Right atrium auricular region (tissue), 2 donors: ENCODE results near the gene VPS26C. TPM values are rescaled to one million over a fixed set of nuclear protein-coding genes. Genes with fewer than 3 reads are reported as not detected.
"Not testable (repeated sequence)": the region's sequence is repeated elsewhere in the genome, so short reads cannot be mapped to it uniquely, and the experiment has no call there.

Experiments
- DNase-seq: peaks from one replicate; pipeline ENCODE4 v3.0.0-alpha.2; 2019; ENCODE audit warnings: low spot score
- H3K27ac ChIP-seq, 2 donors: fragments of 200-600 bp; sonication (generic); 1 replicate in 1 of 2; 2 replicates in 1 of 2; pipeline ENCODE4 v1.5.1; 2016 to 2019
- H3K27me3 ChIP-seq, 2 donors: fragments of 200-600 bp; sonication (generic); one replicate each; pipeline versions ENCODE4 v1.5.1 to v1.6.0; 2017 to 2019
- H3K36me3 ChIP-seq: fragments of 200-600 bp; sonication (generic); one replicate; pipeline ENCODE4 v1.5.1; 2016
- H3K4me1 ChIP-seq, 2 donors: fragments of 200-600 bp; sonication (generic); one replicate each; pipeline versions ENCODE4 v1.5.1 to v1.6.0; 2017 to 2019
- H3K4me3 ChIP-seq, 2 donors: fragments of 200-600 bp; sonication (generic); 1 replicate in 1 of 2; 2 replicates in 1 of 2; pipeline ENCODE4 v1.5.1; 2017 to 2019; ENCODE audit warnings: mild to moderate bottlenecking in 1 of 2, moderate library complexity in 1 of 2
- H3K9me3 ChIP-seq, 2 donors: fragments of 200-600 bp; sonication (generic); one replicate each; pipeline ENCODE4 v1.5.1; 2019
- total RNA-seq, 2 donors: library from RNA; depleted of rRNA; stranded (reverse); fragments of >200 nt; gene quantifications; one replicate each; pipeline ENCODE4 v1.1.0, GENCODE V29; 2016
- TF ChIP-seq, protein P1 (sequence below), 2 donors: fragments of 200-600 bp; sonication (generic); IDR thresholded peaks; one replicate each; pipeline ENCODE4 v1.5.1; 2019; ENCODE audit warnings: antibody characterized with exemption in 2 of 2

Gene VPS26C
- total RNA-seq, 2 donors from 2014 or later = 45.2 to 53.8 TPM

DNA sequence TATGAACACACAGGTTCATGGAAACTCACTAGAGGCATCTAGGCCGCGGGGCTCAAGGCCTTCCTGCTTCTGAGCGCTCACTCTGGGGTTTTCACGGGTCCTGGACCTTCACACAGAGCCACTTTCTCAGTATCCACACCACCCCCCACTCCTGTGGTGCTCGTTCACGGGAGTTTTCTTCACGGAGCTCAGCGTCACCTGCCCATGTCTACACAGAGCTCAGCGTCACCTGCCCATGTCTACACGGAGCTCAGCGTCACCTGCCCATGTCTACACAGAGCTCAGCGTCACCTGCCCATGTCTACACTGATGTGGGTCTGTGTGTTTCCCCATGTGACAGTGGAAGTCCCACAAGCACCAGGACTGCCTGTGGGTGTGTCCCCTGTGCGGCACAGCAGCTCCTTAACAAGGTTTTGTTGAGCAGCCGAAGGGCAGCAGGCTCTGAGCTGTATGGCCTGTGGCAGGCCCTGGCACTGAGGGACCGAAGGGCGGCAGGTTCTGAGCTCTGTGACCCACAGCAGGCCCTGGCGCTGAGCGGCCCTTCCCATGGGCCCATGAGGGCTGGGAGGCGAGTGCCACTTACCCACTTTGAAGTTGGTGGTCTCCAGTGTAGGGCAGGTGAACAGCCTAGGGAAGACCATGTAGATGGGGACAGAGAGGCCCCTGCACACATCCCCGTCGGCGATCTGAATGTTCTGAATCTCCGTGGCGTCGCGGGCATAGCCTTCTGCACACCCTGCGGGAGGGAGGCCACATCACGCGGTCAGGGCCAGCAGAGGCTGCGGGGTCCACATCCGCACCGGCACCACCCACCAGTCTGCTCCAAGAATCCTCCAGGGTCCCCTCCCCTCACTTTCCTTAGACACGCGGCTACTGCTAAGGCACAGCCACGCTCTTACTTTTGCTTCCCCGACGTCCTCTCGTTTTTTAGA lies 39.8 kb downstream of the VPS26C start:
- Histone ChIP-seq H3K4me3 (no peak overlapping the region), H3K27me3 (no peaks in the 10 kb centered on the region), H3K9me3 (no peaks in the 10 kb centered on the region), H3K36me3 (peaks cover 81% of the 10 kb centered on the region), H3K4me1 (no peaks in the 10 kb centered on the region), H3K27ac (no peak overlapping the region)
- TF ChIP-seq, protein P1, sequence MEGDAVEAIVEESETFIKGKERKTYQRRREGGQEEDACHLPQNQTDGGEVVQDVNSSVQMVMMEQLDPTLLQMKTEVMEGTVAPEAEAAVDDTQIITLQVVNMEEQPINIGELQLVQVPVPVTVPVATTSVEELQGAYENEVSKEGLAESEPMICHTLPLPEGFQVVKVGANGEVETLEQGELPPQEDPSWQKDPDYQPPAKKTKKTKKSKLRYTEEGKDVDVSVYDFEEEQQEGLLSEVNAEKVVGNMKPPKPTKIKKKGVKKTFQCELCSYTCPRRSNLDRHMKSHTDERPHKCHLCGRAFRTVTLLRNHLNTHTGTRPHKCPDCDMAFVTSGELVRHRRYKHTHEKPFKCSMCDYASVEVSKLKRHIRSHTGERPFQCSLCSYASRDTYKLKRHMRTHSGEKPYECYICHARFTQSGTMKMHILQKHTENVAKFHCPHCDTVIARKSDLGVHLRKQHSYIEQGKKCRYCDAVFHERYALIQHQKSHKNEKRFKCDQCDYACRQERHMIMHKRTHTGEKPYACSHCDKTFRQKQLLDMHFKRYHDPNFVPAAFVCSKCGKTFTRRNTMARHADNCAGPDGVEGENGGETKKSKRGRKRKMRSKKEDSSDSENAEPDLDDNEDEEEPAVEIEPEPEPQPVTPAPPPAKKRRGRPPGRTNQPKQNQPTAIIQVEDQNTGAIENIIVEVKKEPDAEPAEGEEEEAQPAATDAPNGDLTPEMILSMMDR (IDR thresholded peaks at IDR 0.05) = no peak
- DNase-seq = peak; percentile 40

DNA sequence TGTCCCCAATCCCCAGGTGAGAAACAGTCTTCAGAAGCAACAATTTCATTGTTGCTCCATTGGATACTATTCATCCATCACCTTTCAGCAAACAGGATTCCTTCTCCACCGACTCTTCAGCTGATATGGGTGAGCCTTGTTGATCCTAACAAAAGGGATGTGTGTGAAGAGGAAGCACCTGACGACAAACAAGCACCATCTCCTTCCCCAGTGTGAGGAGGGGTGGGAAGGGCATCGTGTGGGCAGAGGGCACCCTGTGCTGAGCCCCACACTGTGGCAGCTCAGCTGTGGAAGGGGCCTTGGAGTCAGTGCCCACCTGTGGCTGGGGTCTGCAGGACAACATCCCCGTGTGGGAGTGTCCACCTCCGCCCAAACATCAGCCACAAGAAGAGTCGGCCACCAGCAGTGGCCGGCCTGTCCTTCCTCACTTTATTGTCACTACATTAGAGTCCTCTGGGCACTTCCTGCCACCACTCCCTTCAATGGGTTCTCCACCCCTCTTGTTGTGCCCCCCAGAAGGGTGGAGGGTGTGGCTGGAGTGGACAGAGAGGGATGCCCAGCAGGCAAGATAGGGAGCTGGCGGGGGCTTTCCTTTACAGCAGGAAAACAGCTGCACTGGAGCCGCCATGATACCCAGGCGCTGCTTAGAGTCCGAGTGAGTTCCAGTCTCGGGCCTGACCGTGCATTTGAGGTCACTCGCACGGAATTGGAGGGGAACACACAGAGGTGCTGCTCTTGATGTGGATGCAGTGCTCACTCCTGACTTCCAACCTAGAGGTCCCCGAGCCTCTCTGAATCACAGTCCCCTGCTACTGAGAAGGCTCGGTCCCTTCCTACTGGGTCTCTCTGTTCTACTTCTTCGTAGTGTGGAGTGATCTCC lies 40.9 kb downstream of the VPS26C start:
- DNase-seq = peak; percentile 43
- no peak overlapping the region for H3K4me3 ChIP-seq
- no peaks in the 10 kb centered on the region for H3K27me3 ChIP-seq
- H3K27ac ChIP-seq = no peak overlapping the region
- no peaks in the 10 kb centered on the region for H3K9me3 ChIP-seq
- no peaks in the 10 kb centered on the region for H3K4me1 ChIP-seq
- peaks cover 71% of the 10 kb centered on the region for H3K36me3 ChIP-seq
- TF ChIP-seq, protein P1 (IDR thresholded peaks at IDR 0.05) = no peak

DNA sequence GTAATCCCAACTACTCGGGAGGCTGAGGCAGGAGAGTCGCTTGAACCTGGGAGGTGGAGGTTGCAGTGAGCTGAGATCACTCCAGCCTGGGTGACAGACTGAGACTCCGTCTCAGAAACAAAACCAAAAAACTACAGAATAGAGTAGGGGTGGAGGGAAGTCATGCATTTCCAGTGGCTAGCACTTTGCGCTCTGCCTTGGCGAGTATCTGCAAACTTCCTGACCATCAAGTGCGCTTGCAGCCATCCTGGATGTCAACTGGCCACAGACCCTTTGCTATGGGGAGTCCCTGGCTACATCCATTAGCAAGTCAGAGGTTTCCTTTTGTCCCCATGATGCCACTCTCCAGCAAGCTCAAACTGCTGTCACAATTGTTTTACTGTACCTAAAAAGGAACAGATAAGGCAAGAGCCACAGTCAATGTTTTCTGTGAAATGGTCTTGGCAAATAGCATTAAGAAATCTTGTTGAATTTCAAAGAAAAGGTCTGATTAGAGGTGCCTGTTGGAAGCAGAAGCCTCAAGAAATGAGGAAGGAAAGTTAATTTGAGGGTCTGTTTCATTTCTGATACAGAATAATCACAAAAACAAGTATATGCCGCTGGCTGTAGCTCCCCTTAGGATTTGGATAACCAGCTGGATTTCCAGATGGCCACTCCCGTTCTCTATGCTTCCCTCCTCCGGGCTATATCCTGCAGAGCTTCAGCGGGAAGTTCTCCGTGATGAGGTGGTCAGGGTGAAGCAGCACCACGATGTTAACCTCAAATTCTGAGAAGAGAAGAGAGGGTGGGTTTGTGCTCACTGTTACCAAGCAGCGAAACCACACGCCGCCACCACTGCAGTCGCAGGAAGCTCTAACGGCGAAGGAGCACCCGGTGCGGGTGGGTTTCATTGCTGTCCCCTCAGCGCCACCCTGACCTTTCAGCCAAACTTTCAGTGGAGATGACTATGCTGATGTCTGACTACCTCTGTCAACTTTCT lies 42.0 kb downstream of the VPS26C start:
- H3K4me3 ChIP-seq = no peak overlapping the region
- H3K4me1 ChIP-seq = peaks cover 0 to 6% of the 10 kb centered on the region in 2 donors
- H3K27ac ChIP-seq = no peak overlapping the region
- DNase-seq = peak; percentile 21
- H3K27me3 ChIP-seq = no peaks in the 10 kb centered on the region
- TF ChIP-seq, protein P1 (IDR thresholded peaks at IDR 0.05) = no peak
- H3K36me3 ChIP-seq = peaks cover 61% of the 10 kb centered on the region
- no peaks in the 10 kb centered on the region for H3K9me3 ChIP-seq

DNA sequence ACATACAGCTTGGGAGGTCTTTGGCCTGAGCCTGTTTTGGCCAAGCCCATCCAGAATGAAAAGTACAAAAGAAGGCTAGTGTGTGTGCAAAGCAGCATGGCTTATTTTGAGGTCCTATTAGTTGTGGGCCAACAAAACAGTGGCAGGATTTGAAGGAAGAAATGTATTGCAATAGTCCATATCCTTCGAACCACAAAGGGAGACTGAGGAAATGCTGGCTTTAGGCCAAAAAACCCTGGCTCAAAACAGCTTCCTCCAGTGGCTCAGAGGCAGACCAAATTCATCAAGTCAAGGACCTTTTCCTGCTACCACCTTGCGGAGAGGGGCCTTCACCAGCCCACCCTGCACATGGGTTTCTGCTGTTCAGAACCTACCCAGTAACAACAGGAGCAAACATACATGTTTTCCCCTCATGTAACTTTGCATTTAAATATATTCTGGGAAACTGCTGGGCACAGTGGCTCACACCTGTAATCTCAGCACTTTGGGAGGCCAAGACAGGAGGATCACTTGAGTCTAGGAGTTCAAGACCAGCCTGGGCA lies 43.3 kb downstream of the VPS26C start:
- Histone ChIP-seq H3K27me3 (no peaks in the 10 kb centered on the region), H3K4me3 (no peak overlapping the region), H3K9me3 (no peaks in the 10 kb centered on the region), H3K36me3 (peaks cover 57% of the 10 kb centered on the region), H3K4me1 (peaks cover 0 to 11% of the 10 kb centered on the region in 2 donors), H3K27ac (no peak overlapping the region)
- DNase-seq = peak; percentile 38
- TF ChIP-seq, protein P1 (IDR thresholded peaks at IDR 0.05) = no peak

DNA sequence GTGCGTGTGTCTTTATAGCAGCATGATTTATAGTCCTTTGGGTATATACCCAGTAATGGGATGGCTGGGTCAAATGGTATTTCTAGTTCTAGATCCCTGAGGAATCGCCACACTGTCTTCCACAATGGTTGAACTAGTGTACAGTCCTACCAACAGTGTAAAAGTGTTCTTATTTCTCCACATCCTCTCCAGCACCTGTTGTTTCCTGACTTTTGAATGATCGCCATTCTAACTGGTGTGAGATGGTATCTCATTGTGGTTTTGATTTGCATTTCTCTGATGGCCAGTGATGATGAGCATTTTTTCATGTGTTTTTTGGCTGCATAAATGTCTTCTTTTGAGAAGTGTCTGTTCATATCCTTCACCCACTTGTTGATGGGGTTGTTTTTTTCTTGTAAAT lies 44.9 kb downstream of the VPS26C start:
- not testable (repeated sequence) for H3K9me3 ChIP-seq, H3K4me3 ChIP-seq, H3K27ac ChIP-seq, H3K27me3 ChIP-seq, DNase-seq
- Histone ChIP-seq H3K36me3 (peaks cover 40% of the 10 kb centered on the region), H3K4me1 (peaks cover 0 to 11% of the 10 kb centered on the region in 2 donors)
